ENCODE results near the gene CD200.

GRCh38 chr3:112297714-112298113, 35.2 kb upstream of the CD200 start:
- TF ChIP-seq CTCF (IDR thresholded peaks at IDR 0.05) (no peak), POLR2AphosphoS5 (IDR thresholded peaks at IDR 0.05) (no peak), POLR2A (IDR thresholded peaks at IDR 0.05) (no peak), EP300 (IDR thresholded peaks at IDR 0.05; ENCODE audit: low read depth) (no peak)

Measured in transverse colon (tissue), 4 donors.